ENCODE results near the gene NACC1.

GRCh38 chr19:13152974-13153568 is 35.0 kb downstream of the NACC1 start:
- TF ChIP-seq CTCF (IDR thresholded peaks at IDR 0.05; ENCODE audit: extremely low read depth in 1 of 2, insufficient read depth in 1 of 2, low read depth in 1 of 2, low read length in 2 of 2) (peak in 1 of 2 donors; percentile 17), POLR2AphosphoS5 (IDR thresholded peaks at IDR 0.05; ENCODE audit: insufficient read depth, low read depth, low read length) (peak; percentile 100), MYC (IDR thresholded peaks at IDR 0.05; ENCODE audit: low read depth, low read length) (no peak), JUN (IDR thresholded peaks at IDR 0.05; ENCODE audit: borderline replicate concordance, insufficient read depth, insufficient read length, low read depth) (peak; percentile 43), POLR2A (IDR thresholded peaks at IDR 0.05; ENCODE audit: low read depth, low read length) (peak; percentile 100), MAX (IDR thresholded peaks at IDR 0.05; ENCODE audit: insufficient read depth, insufficient read length) (peak; percentile 8), EZH2 (IDR thresholded peaks at IDR 0.05; ENCODE audit: borderline replicate concordance, low read depth, low read length, severe bottlenecking) (no peak), GATA2 (IDR thresholded peaks at IDR 0.05; ENCODE audit: insufficient read depth, insufficient read length, low read depth, low read length) (no peak), FOS (IDR thresholded peaks at IDR 0.05; ENCODE audit: borderline replicate concordance, insufficient read depth, low read length) (no peak)
